Ishikawa (cell line): ENCODE measurements around the gene CCR5.

Experiments
- EP300 ChIP-seq: IDR thresholded peaks from 2 replicates; pipeline ENCODE4 v1.6.1; 2012; ENCODE audit warnings: borderline replicate concordance
- RAD21 ChIP-seq: IDR thresholded peaks from 2 replicates; pipeline ENCODE4 v1.6.1; 2012; ENCODE audit warnings: low read depth
- USF1 ChIP-seq: IDR thresholded peaks from 2 replicates; pipeline ENCODE4 v1.6.1; 2012
- YY1 ChIP-seq: IDR thresholded peaks from 2 replicates; pipeline ENCODE4 v1.6.1; 2012; ENCODE audit warnings: low read depth

- TF ChIP-seq YY1 (no peak), USF1 (no peak), RAD21 (no peak), EP300 (no peak)
These were observed 9.9 kb downstream of the CCR5 start for GRCh38 chr3:46380471-46381221.
